CD4-positive, alpha-beta T cell treated with Interleukin-1 beta for 1 hour (primary cell): ENCODE results near the gene LRRC23.

ENCODE experiments used
- DNase-seq, 2 donors: peaks; one replicate each; pipeline ENCODE4 v3.0.0-alpha.2; 2020 to 2022

Gene LRRC23

DNA sequence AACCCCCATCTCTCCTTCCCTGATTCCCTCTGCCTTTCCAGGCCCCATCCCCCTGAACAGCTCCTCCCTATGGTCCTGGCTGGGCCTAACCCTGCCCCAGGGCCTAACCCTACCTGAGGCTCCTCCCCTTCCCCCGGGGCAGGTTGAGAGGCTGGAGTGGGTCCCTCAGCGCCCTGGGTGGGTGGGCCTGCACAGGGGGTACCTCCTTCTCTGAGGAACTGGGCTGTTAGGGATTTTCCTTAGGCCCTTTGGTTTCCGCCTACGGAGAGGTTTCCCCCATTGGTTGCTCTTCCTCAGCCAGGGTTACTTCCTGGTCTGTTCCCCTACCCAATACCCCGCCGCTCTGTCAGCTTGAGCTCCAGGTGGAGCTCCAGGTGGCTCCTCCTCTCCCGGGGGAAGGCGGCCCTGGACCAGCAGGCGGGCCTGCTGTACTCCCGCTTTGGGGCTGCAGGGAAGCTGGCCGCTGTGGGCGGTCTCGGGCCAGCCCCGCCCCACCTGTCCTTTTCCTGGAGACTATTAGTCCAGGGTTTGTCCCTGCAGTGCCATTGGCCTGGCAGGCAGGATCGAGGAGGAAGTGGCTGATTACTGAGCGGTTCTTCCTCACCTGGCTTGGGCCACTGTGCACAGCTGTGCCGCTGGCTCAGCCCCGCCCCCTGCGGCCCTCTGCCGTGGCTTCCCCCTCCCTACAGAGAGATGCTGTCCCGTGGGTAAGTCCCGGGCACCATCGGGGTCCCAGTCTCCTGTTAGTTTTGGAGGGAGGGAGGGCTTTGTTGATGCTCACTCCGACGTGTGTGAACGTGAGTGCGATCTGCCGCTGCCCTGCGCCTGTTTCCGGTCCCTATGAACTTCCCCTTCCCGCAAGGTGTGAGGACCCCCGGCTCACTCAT is 41.7 kb downstream of the LRRC23 start:
- DNase-seq = peak; percentile 71 to 76

DNA sequence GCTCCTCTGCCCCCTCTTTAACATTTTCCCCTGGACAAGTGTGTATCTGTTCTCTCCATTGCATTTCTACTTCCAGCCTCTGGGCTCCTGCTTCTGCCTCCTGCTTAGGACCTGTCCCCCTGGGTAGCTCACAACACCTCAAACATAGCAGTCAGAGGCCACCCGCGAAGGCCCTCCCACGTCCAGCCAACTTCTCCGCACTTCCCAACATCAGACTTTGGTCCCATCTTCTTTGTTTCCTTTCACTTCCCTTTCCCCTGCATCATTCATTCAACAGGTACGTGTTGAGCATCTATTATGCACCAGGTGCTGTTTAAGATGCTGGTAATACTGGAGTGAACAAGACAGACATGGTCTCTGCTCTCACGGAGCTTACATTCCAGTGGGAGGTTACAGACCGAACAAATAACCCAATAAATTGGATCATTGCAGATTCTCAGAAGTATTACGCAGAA is 42.3 kb downstream of the LRRC23 start:
- DNase-seq = no peak

DNA sequence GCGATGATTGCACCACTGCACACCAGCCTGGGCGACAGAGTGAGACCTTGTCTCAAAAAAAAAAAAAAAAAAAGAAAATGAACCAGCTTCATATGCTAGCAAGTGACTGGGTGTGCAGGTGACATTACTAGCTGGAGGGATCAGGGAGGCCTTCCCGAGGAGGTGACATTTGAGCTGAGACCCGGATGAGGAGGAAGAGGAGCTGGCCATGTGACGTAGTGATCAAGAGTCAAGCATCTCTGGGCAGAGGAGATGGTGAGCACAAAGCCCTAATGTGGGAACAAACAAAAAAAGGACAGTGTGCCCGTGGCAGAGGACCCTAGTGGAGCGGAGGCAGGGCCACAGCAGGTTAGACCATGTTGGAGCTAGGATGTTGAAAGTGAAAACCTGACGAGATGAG is 43.0 kb downstream of the LRRC23 start:
- no peak for DNase-seq

DNA sequence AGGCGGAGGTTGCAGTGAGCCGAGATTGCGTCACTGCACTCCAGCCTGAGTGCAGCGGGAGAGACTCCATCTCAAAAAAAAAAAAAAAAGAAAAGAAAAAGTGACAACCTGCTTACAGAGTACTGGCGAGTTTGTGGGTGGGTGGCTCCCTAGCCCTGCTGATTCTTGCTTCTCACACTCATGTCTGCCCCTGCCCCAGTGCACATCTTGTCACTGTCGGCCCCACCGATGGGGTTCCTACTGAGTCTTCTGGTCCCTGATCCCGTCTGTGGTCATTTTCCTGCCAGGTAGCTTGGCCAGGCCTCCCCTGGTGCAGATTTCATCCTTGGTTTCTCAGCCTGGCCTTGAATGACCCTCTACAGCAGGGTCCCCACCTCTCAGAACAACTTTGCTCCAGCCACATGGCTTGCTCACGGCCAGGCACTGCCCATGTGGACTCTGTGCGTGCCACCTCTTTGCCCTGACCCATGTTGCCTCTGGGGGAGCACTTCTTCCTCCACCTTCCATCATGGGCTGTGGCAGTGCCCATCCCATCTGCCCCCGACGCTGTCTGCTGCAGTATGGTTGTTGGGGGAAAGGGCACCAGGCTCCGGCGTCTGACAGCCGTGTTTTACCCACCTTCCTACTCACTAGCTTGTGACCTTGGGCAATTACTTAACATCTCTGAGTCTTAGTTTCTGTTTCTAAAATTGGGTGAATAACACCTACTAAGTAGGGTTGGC is 44.4 kb downstream of the LRRC23 start:
- peak in 1 of 2 donors; percentile 57 for DNase-seq

DNA sequence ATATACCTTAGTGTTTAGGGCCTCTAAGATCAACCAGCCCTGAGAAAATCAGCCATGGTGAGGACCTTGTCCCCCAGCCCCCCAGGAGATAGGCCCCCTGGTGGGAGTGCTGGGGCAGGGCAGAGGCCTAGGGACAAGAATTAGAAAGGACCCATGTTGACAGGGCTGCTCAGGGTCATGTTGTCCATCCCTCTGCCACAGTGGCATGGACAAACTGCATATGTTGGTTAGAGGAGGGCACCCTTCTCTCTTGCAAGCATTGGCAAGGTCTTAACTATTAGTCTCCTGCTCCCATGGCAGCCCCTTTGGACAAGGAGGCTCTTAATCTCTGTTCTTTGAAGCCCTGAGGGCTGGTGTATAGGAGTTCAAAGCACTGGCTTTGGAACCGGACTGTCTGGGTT is 45.8 kb downstream of the LRRC23 start:
- peak in 1 of 2 donors; percentile 51 for DNase-seq

DNA sequence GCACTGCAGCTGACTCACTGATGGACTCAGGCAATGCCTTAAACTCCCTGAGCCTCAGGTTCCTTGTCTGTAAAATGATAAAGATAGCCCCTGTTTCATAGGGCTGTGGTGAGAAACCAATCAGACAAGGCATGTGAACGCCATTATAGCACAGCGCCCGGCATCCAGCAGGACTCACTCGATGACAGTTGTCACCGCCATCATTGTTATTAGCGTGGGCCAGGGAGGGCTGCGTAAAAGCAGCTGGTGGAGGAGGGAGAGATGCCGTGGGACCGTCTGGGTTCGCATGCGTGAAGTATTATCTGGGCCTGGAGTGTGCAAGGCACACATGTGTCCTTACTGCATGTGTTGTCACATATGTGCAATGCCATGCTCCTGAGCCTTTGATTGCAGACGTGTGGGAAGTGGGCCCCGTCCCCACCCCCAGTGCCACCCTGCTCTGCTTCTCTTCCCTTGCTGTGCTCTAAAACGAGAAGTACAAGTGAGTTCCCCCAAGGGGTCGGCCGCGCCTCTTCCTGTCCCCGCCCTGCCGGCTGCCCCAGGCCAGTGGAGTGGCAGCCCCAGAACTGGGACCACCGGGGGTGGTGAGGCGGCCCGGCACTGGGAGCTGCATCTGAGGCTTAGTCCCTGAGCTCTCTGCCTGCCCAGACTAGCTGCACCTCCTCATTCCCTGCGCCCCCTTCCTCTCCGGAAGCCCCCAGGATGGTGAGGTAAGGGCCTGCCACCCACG is 46.4 kb downstream of the LRRC23 start, which contains the start of gene PTPN6:
PTPN6 (plus strand) TSS at position 546 of the 730 bp plus-strand sequence; CDS start at position 703, 157 bp downstream.
- peak; percentile 65 to 80 for DNase-seq

DNA sequence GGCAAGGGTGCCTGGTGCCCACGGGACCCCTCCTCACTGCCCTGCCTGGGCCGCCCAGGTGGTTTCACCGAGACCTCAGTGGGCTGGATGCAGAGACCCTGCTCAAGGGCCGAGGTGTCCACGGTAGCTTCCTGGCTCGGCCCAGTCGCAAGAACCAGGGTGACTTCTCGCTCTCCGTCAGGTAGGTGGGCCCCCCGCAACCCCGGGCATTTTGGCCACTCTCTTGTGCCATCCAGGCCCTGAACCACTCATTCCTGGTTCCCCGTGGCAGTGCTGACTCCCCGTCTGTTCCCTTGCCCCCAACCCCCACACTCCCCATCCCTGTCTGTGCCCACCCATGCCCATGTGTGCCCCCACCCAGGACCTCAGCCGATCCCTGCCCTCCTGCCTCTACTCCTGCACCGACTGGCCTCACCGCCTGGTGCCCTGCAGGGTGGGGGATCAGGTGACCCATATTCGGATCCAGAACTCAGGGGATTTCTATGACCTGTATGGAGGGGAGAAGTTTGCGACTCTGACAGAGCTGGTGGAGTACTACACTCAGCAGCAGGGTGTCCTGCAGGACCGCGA is 47.0 kb downstream of the LRRC23 start:
- no peak for DNase-seq

DNA sequence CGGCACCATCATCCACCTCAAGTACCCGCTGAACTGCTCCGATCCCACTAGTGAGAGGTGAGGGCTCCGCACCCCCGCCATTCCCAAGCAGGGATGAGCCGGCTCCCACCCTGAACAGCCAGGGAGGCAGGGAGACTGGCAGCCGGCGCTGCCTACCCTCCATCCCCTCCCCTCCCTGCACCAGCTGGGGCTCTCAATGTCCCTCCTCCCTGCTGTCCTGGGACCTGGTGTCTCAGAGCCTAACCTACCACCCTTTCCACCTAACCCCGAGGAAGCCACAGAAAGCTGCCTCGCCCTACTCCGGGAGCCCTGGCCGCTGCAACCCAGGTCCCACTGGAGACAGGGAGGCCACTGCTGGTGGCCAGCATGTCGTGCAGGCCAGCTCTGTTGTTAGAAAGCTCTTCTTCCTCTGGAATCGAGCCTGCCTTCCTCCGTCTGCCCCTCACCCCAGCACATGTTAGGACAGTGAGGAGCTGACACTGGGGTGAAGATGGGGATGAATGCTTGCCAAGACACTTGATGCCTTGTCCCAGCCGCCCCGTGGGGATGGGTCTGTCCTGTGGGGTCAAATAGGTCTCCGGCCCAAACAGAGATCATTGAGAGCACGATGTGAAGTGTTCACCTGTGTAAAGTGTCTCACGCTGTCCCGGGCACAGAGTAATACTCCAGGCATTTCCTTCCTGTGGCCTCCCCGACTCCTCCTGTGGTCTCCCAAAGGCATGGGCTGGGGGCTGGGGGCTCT is 47.7 kb downstream of the LRRC23 start:
- DNase-seq = no peak

DNA sequence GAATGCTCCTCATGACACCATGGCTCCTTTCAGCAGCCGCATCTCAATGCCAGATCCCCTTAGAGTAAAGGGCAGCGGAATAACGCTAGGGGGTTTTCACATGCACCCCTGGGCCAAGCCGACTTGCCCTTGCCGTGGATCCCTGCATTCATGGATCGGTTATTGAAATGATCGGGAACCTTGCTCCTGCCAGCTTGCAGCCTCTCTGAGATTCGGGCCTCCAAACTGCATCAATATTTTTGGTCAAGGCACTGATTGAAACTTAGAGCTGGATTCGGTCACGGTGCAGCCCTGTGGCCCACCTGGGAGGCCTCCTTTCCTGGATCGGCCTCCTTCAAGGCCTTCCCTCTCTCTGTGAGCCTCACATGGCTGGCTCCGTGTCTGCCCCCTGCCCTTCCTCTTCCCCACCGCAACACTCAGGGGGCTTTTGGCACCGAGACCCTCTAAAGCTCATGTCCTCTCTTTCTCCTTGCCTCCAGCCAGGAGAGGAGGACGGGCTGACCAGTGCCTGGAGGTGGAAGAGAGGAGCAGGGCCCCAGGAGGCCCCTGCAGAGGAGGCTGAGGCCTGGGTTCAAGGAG is 48.3 kb downstream of the LRRC23 start:
- no peak for DNase-seq

DNA sequence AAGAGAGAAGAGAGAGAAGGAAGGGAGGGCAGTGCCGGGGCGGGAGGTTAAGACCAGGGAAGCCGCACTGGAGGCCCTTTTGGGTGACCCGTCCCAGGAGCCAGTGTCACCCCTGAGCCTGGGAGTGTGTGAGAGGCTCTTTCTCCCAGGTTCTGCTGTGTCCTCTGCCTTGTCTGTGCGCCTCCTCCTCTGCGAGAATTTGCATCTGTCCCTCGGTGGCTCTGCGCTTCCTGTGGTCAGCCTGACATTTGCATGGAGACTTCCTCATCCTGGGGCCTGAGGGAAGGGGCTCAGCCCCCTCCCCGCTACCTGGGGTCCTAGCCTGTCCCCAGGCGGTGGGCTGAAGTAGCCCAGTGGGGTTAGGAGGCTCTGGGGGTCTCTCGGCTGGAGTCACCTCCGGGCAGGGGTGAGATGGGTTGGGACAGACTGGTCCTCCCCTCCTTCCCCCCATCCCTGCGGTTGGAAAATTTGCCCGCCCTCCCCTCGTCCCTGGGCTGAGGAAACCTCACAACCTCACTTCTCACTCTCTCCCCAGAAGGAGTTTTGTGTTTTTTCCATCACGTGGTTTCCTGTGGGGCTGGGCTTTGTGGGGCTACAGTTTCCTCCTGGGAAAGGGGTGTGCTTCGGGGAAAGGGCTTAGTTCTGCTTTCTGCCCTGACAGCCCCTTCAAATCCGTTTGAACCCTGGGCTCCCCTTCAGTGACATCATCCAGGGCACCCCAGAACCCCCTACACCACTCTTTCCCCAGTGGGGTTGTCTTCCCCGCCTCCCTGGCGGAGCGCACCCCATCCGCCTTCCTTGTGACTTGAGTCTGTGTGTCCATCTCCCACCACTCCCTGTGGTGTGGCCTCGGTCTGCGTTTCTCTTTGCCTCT is 49.1 kb downstream of the LRRC23 start:
- peak; percentile 80 to 85 for DNase-seq

DNA sequence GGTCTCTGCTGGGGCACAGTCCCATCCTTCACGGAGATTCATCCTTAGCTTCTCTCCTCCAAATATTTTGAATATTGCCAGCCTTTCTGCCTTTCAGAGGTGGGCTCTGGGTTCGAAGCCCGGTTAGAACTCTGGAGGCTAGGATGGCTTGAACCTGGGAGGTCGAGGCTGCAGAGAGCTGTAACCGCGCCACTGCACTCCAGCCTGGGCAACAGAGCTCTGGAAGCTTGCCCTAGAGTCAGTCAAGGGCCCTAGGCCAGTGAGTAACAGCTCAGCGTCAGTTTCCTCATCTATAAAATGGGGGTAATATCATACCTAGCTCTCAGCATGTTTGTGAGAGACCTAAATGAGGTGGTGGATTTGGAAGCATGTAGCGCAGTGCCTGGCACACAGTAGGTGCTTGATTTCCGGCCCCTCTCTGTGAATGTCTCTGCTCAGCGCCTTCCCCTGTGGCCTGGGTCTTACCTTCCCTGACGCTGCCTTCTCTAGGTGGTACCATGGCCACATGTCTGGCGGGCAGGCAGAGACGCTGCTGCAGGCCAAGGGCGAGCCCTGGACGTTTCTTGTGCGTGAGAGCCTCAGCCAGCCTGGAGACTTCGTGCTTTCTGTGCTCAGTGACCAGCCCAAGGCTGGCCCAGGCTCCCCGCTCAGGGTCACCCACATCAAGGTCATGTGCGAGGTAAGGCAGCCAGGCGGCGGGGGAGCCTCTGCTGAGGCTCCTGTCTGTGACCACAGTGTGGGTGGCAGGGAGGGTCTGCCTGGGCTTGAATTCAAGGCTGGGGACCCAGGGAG is 49.9 kb downstream of the LRRC23 start:
- DNase-seq = no peak

DNA sequence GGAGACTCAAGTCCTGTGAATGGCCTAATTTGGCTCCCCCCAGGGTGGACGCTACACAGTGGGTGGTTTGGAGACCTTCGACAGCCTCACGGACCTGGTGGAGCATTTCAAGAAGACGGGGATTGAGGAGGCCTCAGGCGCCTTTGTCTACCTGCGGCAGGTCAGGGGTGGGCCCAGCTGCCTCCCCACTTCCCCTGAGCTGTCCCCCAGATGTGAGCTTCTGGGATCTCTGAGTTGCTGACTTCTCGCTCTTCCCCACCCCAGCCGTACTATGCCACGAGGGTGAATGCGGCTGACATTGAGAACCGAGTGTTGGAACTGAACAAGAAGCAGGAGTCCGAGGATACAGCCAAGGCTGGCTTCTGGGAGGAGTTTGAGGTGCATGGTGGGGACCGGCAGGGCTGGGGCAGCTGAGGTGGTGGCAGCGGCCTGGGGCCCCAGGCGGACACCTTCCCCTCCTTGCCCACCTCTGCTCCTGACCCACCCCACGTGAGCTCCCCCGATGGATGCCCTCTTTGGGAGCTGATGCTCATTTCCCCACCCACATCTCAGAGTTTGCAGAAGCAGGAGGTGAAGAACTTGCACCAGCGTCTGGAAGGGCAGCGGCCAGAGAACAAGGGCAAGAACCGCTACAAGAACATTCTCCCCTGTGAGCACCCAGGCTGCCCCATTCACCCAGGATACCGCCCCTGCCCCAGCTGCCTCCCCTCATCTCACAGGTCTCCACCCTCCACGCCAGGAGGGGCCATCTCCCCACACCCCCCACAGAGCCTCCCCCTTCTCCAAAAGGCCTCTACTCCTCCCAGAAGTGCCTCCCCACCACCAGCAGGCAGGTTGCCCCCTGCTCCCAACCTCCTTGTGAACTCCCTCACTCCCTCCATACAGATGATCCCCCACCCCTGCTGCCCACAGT is 50.7 kb downstream of the LRRC23 start:
- no peak for DNase-seq

DNA sequence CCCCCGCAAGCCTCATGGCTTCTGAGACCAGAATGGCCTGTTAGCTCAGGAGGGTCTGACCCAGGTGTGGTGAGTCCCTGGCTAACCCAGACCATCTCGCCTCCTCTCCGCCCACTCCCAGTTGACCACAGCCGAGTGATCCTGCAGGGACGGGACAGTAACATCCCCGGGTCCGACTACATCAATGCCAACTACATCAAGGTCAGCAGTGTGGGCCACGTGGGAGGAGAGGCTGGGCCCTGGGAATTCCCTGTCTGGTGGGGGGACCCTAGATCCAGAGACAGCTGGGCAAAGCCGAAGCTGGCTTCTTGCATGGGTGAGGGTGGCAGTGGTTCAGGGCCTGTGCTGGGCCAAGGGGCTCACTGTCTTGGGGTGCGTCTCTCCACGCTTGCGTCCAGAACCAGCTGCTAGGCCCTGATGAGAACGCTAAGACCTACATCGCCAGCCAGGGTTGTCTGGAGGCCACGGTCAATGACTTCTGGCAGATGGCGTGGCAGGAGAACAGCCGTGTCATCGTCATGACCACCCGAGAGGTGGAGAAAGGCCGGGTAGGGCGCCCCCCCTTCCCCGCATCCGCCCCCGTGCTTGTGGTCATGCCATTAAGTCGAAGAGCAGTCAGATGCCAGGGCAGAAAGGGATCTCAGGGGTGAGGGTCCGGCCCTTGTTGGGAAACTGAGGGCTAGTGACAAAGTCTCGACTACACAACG is 51.6 kb downstream of the LRRC23 start:
- DNase-seq = peak in 1 of 2 donors; percentile 48

DNA sequence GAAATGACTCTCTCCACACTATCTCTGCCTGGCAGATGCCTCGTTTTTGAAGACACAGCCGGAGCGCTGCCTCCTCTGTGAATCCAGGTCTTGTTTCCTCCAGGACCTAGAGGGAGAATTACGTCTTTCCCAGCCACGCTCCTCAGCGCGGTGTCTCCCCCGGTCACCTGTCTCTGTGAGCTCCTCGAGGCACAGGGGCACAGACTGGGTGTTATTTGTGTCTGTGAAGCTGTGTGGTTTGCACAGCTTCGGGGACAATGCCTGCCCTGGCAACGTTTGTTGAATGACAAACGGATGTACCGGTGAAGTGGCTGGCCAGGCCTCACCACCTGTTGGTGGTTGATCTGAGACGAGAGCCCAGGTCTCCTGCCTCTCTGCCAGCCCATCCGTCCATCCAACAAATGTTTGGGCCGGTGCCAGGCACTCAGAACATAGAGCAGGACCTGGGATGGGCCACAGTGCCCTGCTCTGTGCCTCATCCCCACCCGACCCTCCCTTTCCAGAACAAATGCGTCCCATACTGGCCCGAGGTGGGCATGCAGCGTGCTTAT is 52.6 kb downstream of the LRRC23 start:
- peak in 1 of 2 donors; percentile 68 for DNase-seq

DNA sequence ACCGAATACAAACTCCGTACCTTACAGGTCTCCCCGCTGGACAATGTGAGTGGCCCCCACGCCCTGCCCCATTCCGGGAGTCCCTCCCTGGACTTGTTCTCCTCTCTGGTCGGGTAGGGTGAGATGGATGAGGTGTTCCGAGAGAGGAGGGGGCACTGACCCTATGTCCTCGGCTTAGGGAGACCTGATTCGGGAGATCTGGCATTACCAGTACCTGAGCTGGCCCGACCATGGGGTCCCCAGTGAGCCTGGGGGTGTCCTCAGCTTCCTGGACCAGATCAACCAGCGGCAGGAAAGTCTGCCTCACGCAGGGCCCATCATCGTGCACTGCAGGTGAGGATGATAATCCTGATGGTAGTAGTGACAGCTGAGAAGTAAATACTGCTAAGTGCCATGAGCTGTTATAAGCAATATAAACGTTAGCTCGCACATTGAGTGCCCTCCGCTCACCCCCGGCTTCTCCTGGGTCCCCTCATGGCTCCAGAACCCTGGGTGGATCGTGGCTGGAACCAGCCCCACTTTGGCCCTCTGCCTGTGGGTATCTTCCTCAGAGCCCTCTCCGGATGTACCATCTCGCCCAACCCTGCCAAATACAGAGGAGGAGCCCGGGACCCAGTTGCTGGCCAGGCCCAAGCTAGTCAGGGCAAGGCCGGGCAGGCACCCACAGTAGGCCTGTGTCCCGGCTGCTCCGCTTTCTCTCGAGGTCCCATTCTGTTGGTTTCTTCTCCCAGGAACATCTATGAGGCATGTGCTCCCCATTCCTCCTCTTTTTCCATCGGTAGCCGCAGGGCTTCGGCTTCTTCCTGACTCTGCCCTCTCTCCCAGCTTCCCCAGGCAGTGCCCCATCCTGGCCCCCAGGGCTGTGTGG is 53.4 kb downstream of the LRRC23 start:
- DNase-seq = no peak

DNA sequence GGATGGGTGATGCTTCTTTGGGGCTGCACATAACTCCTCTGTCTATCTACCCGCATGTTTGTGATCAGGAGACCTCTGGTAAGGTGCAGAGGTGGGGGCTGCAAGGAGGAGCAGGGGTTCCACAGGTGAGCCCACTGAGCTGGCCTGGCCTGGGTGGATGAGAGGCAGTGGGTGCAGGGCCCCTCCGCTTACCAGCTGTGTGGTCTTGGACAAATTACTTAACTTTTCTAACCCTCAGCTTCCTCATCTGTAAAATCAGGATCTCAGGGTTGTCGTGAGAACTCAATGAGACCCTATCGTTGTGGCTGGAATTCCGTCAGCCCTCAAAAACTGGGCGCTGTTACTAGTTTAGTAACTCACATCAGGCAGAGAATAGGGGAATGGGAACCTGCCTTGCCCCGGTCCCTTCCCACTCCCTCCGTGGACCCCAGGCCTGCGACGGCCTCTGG is 54.0 kb downstream of the LRRC23 start:
- DNase-seq = no peak
